ENCODE results near the gene NDE1.

GRCh38 chr16:15667091-15667742 lies 17.2 kb downstream of the NDE1 start:
- TF ChIP-seq CTCF (IDR thresholded peaks at IDR 0.05; ENCODE audit: low read depth, low read length) (no peak), MYC (IDR thresholded peaks at IDR 0.05; ENCODE audit: low read depth, low read length) (no peak)
